PFSK-1 (cell line): ENCODE results near the gene FERMT2.

Source experiments
- POLR2AphosphoS5 ChIP-seq: IDR thresholded peaks from 2 replicates; pipeline ENCODE4 v1.6.1; 2012; ENCODE audit warnings: low read depth, mild to moderate bottlenecking, control low read depth, low read length, moderate library complexity
- REST ChIP-seq, 2 experiments: IDR thresholded peaks; 2 replicates each; pipeline versions ENCODE4 v1.6.1 to v1.8.0; 2011 to 2012; ENCODE audit warnings: low read depth in 2 of 2, low read length in 2 of 2, control low read depth in 1 of 2, inconsistent platforms in 1 of 2, mild to moderate bottlenecking in 1 of 2, moderate library complexity in 1 of 2; ENCODE audit not compliant: insufficient read depth in 1 of 2

- no peak for TF ChIP-seq POLR2AphosphoS5
- TF ChIP-seq REST (IDR thresholded peaks at IDR 0.05; ENCODE audit: insufficient read depth in 1 of 2, low read depth in 2 of 2, low read length in 2 of 2): no peak
Measured at GRCh38 chr14:52907949-52908348, 42.9 kb downstream of the FERMT2 start.
